IMR-90 (cell line): ENCODE measurements around the gene ELMO1. TPM values are rescaled to one million over a fixed set of nuclear protein-coding genes. Genes with fewer than 3 reads are reported as not detected.

Experiments used
- ATAC-seq: fragments of 200-7000 bp; cut with Tn5 transposase; 2 replicates; pipeline ENCODE4 v1.9.1; 2020; ENCODE audit warnings: low read depth, mild to moderate bottlenecking, moderate library complexity
- BruUV-seq: library from RNA; stranded (reverse); fragments of 400-500 nt; replicated peaks from 2 replicates; lab custom pipeline; 2021; lab: Mats Ljungman, UMichigan
- CTCF ChIA-PET: fragments of 300-600 bp; formaldehyde crosslinking; extraction: SDS; loops from one replicate; lab custom pipeline; 2021; ENCODE audit warnings: antibody characterized with exemption; lab: Yijun Ruan, JAX
- POLR2A ChIA-PET: fragments of 300-600 bp; sonication (Branson Sonifier 250); formaldehyde crosslinking; loops from one replicate; lab custom pipeline; 2022; ENCODE audit warnings: antibody characterized with exemption; ENCODE audit not compliant: unreplicated experiment; lab: Charles Lee
- DNase-seq: peaks from one replicate; pipeline ENCODE4 v3.0.0; 2013
- H2AFZ ChIP-seq: replicated peaks from 2 replicates; pipeline ENCODE3; 2013; ENCODE audit warnings: low read length, mild to moderate bottlenecking; ENCODE audit not compliant: poor library complexity
- H2AK5ac ChIP-seq: 2 replicates; pipeline ENCODE4 v1.6.1; 2013; ENCODE audit warnings: low read depth, low read length, inconsistent platforms
- H2AK9ac ChIP-seq: replicated peaks from 2 replicates; pipeline ENCODE3; 2013; ENCODE audit warnings: mild to moderate bottlenecking, low read depth, low read length, moderate library complexity; ENCODE audit not compliant: poor library complexity
- H2BK120ac ChIP-seq: 2 replicates; pipeline ENCODE4 v1.6.1; 2013; ENCODE audit warnings: low read depth, low read length, inconsistent platforms
- H2BK15ac ChIP-seq: 3 replicates; pipeline ENCODE4 v1.6.1; 2013; ENCODE audit warnings: low read depth, low read length, inconsistent platforms
- H2BK20ac ChIP-seq: 2 replicates; pipeline ENCODE4 v1.6.1; 2013; ENCODE audit warnings: low read depth, mild to moderate bottlenecking, inconsistent platforms, low read length, moderate library complexity
- H2BK5ac ChIP-seq: 2 replicates; pipeline ENCODE4 v1.6.1; 2013; ENCODE audit warnings: mild to moderate bottlenecking, low read depth, low read length, inconsistent platforms; ENCODE audit not compliant: poor library complexity, severe bottlenecking
- H3K14ac ChIP-seq: replicated peaks from 2 replicates; pipeline ENCODE4 v1.6.1; 2013; ENCODE audit warnings: low read depth, low read length, inconsistent platforms
- H3K18ac ChIP-seq: 2 replicates; pipeline ENCODE4 v1.6.1; 2013; ENCODE audit warnings: low read depth, low read length, control low read depth
- H3K23ac ChIP-seq: 2 replicates; pipeline ENCODE4 v1.6.1; 2013; ENCODE audit warnings: low read depth, low read length, inconsistent platforms
- H3K27ac ChIP-seq: 2 replicates; pipeline ENCODE4 v1.5.1; 2013; ENCODE audit warnings: mild to moderate bottlenecking, control low read depth, low read length; ENCODE audit not compliant: insufficient read depth
- H3K27me3 ChIP-seq: 2 replicates; pipeline ENCODE4 v1.6.1; 2013; ENCODE audit warnings: low read length; ENCODE audit not compliant: control insufficient read depth, insufficient read depth
- H3K36me3 ChIP-seq: 2 replicates; pipeline ENCODE4 v1.6.1; 2013; ENCODE audit warnings: low read length, mixed read lengths; ENCODE audit not compliant: control insufficient read depth, insufficient read depth
- H3K4ac ChIP-seq: 2 replicates; pipeline ENCODE4 v1.6.1; 2013; ENCODE audit warnings: low read depth, low read length, inconsistent platforms
- H3K4me1 ChIP-seq: 2 replicates; pipeline ENCODE4 v1.6.1; 2013; ENCODE audit warnings: low read length, mixed read lengths; ENCODE audit not compliant: control insufficient read depth, insufficient read depth
- H3K4me2 ChIP-seq: 2 replicates; pipeline ENCODE4 v1.6.1; 2013; ENCODE audit warnings: low read depth, mild to moderate bottlenecking, control low read depth, low read length, moderate library complexity
- H3K4me3 ChIP-seq: 2 replicates; pipeline ENCODE4 v1.5.1; 2013; ENCODE audit warnings: low read depth, mild to moderate bottlenecking, control low read depth, low read length, moderate library complexity; ENCODE audit not compliant: insufficient read depth
- H3K56ac ChIP-seq: 2 replicates; pipeline ENCODE4 v1.6.1; 2013; ENCODE audit warnings: low read length, inconsistent platforms; ENCODE audit not compliant: insufficient read depth; ENCODE audit errors: extremely low read depth
- H3K79me1 ChIP-seq, 2 experiments: 2 replicates each; pipeline ENCODE4 v1.6.1; 2013; ENCODE audit warnings: low read length in 2 of 2, inconsistent platforms in 1 of 2, low read depth in 1 of 2
- H3K9ac ChIP-seq: 2 replicates; pipeline ENCODE4 v1.6.1; 2013; ENCODE audit warnings: low read depth, low read length, control low read depth
- H3K9me1 ChIP-seq: 2 replicates; pipeline ENCODE4 v1.6.1; 2013; ENCODE audit warnings: low read length, inconsistent platforms; ENCODE audit not compliant: insufficient read depth
- H3K9me3 ChIP-seq: 2 replicates; pipeline ENCODE4 v1.6.1; 2013; ENCODE audit warnings: low read length; ENCODE audit not compliant: control insufficient read depth, insufficient read depth
- H4K20me1 ChIP-seq: 2 replicates; pipeline ENCODE4 v1.6.1; 2013; ENCODE audit warnings: low read length, inconsistent platforms; ENCODE audit not compliant: insufficient read depth
- H4K5ac ChIP-seq: 2 replicates; pipeline ENCODE4 v1.6.1; 2013; ENCODE audit warnings: mild to moderate bottlenecking, low read depth, low read length, control low read depth
- H4K8ac ChIP-seq, 2 experiments: 2 replicates each; pipeline ENCODE4 v1.6.1; 2013; ENCODE audit warnings: low read depth in 2 of 2, low read length in 2 of 2, control low read depth in 1 of 2, inconsistent platforms in 1 of 2
- H4K91ac ChIP-seq: 2 replicates; pipeline ENCODE4 v1.6.1; 2013; ENCODE audit warnings: low read depth, low read length, inconsistent platforms; ENCODE audit not compliant: insufficient read depth
- BHLHE40 ChIP-seq: fragments of 150-350 bp; IDR thresholded peaks from 2 replicates; pipeline ENCODE4 v1.6.1; 2016; ENCODE audit warnings: mild to moderate bottlenecking, low read depth, low read length
- CEBPB ChIP-seq: IDR thresholded peaks from 2 replicates; pipeline ENCODE4 v1.6.1; 2012; ENCODE audit warnings: low read depth, low read length, improper control_type of control experiment
- CHD1 ChIP-seq: IDR thresholded peaks from 2 replicates; pipeline ENCODE4 v1.6.1; 2012; ENCODE audit warnings: low read depth, low read length, improper control_type of control experiment
- CTCF ChIP-seq: conservative IDR thresholded peaks from 2 replicates; pipeline ENCODE4 v1.5.1; 2012; ENCODE audit warnings: mild to moderate bottlenecking, low read depth, low read length, improper control_type of control experiment
- ELK1 ChIP-seq: fragments of 150-350 bp; IDR thresholded peaks from 2 replicates; pipeline ENCODE4 v1.6.1; 2016; ENCODE audit warnings: low read depth, mild to moderate bottlenecking, low read length, moderate library complexity, borderline replicate concordance
- FOS ChIP-seq: fragments of 150-350 bp; IDR thresholded peaks from 2 replicates; pipeline ENCODE4 v1.6.1; 2016; ENCODE audit warnings: low read depth, low read length
- MAFK ChIP-seq: IDR thresholded peaks from 2 replicates; pipeline ENCODE4 v1.6.1; 2012; ENCODE audit warnings: low read depth, low read length, improper control_type of control experiment
- MAZ ChIP-seq: IDR thresholded peaks from 2 replicates; pipeline ENCODE4 v1.6.1; 2012; ENCODE audit warnings: low read depth, mild to moderate bottlenecking, low read length, improper control_type of control experiment, moderate library complexity, borderline replicate concordance
- MXI1 ChIP-seq: IDR thresholded peaks from 2 replicates; pipeline ENCODE4 v1.6.1; 2012; ENCODE audit warnings: low read depth, mild to moderate bottlenecking, low read length, moderate library complexity, borderline replicate concordance
- NFE2L2 ChIP-seq: fragments of 150-350 bp; IDR thresholded peaks from 2 replicates; pipeline ENCODE4 v1.6.1; 2016; ENCODE audit warnings: low read depth, mild to moderate bottlenecking, low read length
- POLR2A ChIP-seq: IDR thresholded peaks from 2 replicates; pipeline ENCODE4 v1.6.1; 2012; ENCODE audit warnings: mild to moderate bottlenecking, low read depth, low read length
- RAD21 ChIP-seq: IDR thresholded peaks from 2 replicates; pipeline ENCODE4 v1.6.1; 2012; ENCODE audit warnings: low read length, improper control_type of control experiment
- RCOR1 ChIP-seq: IDR thresholded peaks from 2 replicates; pipeline ENCODE4 v1.6.1; 2012; ENCODE audit warnings: mild to moderate bottlenecking, low read length, improper control_type of control experiment; ENCODE audit not compliant: insufficient replicate concordance
- RFX5 ChIP-seq: IDR thresholded peaks from 2 replicates; pipeline ENCODE4 v1.8.0; 2012; ENCODE audit warnings: low read depth, mild to moderate bottlenecking, low read length, moderate library complexity
- SMC3 ChIP-seq: fragments of 150-350 bp; IDR thresholded peaks from 2 replicates; pipeline ENCODE4 v1.6.1; 2016; ENCODE audit warnings: low read depth, mild to moderate bottlenecking, antibody characterized with exemption, low read length, moderate library complexity
- USF2 ChIP-seq: fragments of 150-350 bp; IDR thresholded peaks from 2 replicates; pipeline ENCODE4 v1.6.1; 2017; ENCODE audit warnings: mild to moderate bottlenecking, antibody characterized with exemption, low read length, low read depth
- dilution Hi-C: fragments of 300-500 bp; cut with HindIII; formaldehyde crosslinking; loops from one replicate; pipeline ENCODE4 v1.14.3; 2018; ENCODE audit warnings: low sequenced_read_pairs; ENCODE audit not compliant: unreplicated experiment
- in situ Hi-C: fragments of 300-500 bp; cut with MboI; formaldehyde crosslinking; loops from 3 replicates; pipeline ENCODE4 v1.14.3; 2019; ENCODE audit warnings: low sequenced_read_pairs, inconsistent platforms, mixed read lengths
- intact Hi-C: fragments of 100-400 bp; cut with micrococcal nuclease; formaldehyde crosslinking; loops from 2 replicates; pipeline ENCODE4 v1.10.0; 2022
- polyA plus RNA-seq, 3 experiments: library from polyadenylated mRNA; depleted of rRNA; stranded (reverse); fragments of >200 nt; gene quantifications; 2 replicates each; pipeline ENCODE4 v1.2.3, GENCODE V29; 2012; ENCODE audit warnings: low replicate concordance in 1 of 3
- total RNA-seq: library from RNA; depleted of rRNA; stranded (reverse); fragments of >200 nt; gene quantifications from 2 replicates; pipeline ENCODE4 v1.2.3, GENCODE V29; 2012

Gene ELMO1
- total and polyA plus RNA-seq, 2 of the 4 experiments (the other 2 are of a cell fraction), result 0.03 TPM; not detected in 1

- no peak overlapping the region for H2AFZ ChIP-seq
- ATAC-seq, result peak; percentile 22
- H3K4ac ChIP-seq, result no peak overlapping the region
- no peaks in the 10 kb centered on the region for H4K20me1 ChIP-seq
- H2BK5ac ChIP-seq, result no peak overlapping the region
- no peak overlapping the region for H3K9ac ChIP-seq
- no peak overlapping the region for H3K4me3 ChIP-seq
- H2BK20ac ChIP-seq, result no peak overlapping the region
- no peak overlapping the region for H4K5ac ChIP-seq
- no peak overlapping the region for H3K23ac ChIP-seq
- H2AK9ac ChIP-seq, result no peak overlapping the region
- H4K8ac ChIP-seq, result no peak overlapping the region
- peaks cover 2% of the 10 kb centered on the region; the same call in 1 of the 2 replicates for H3K27me3 ChIP-seq
- no peak overlapping the region for H2AK5ac ChIP-seq
- H3K36me3 ChIP-seq, result no peaks in the 10 kb centered on the region
- H3K18ac ChIP-seq, result no peak overlapping the region
- intact Hi-C loops (loop anchor here (5.0 kb wide), 2 partner anchors 74 to 509 kb away; no protein-coding TSS in a partner anchor), in situ Hi-C loops (loop anchor here (5.0 to 25.0 kb wide), 2 partner anchors 194 to 494 kb away; no protein-coding TSS in a partner anchor), dilution Hi-C loops (no loop called here)
- H4K91ac ChIP-seq, result no peak overlapping the region
- H3K4me1 ChIP-seq, result no peaks in the 10 kb centered on the region
- H3K56ac ChIP-seq, result no peak overlapping the region
- no peak overlapping the region for H2BK120ac ChIP-seq
- H3K14ac ChIP-seq, result no peak overlapping the region
- no peak overlapping the region for H3K4me2 ChIP-seq
- H3K9me1 ChIP-seq, result no peaks in the 10 kb centered on the region
- DNase-seq, result no peak
- no peak overlapping the region for H3K27ac ChIP-seq
- no peak for TF ChIP-seq CTCF
- no peak for TF ChIP-seq RAD21
- TF ChIP-seq RCOR1, result no peak
- no peak for TF ChIP-seq RFX5
- no peak for TF ChIP-seq MAZ
- TF ChIP-seq MAFK, result no peak
- TF ChIP-seq FOS, result no peak
- no peak for TF ChIP-seq SMC3
- no peak for TF ChIP-seq CHD1
- no peak for TF ChIP-seq ELK1
- TF ChIP-seq POLR2A, result no peak
- no peak for TF ChIP-seq CEBPB
- TF ChIP-seq MXI1, result no peak
- no peak for TF ChIP-seq NFE2L2
- no peak for TF ChIP-seq BHLHE40
- no peak for TF ChIP-seq USF2
- POLR2A ChIA-PET, result no interaction called here
- no peaks in the 10 kb centered on the region for H3K79me1 ChIP-seq
- no TSS peak for BruUV-seq
- CTCF ChIA-PET, result interaction anchor here (0.7 to 3.5 kb wide), 23 partner anchors 9 to 510 kb away, joined by 3 to 104 read pairs (median 4); no protein-coding TSS in a partner anchor
- no peaks in the 10 kb centered on the region for H3K9me3 ChIP-seq
- H2BK15ac ChIP-seq, result no peak overlapping the region
Observed at GRCh38 chr7:37181550-37181932, 267.1 kb downstream of the ELMO1 start.
